SU-DHL-6 (cell line): Measurements from ENCODE around the gene FKBP5.

ENCODE experiments used
- EZH2phosphoT487 ChIP-seq: fragments of 200-600 bp; sonication (generic), shearing (Covaris generic); conservative IDR thresholded peaks from 2 replicates; pipeline ENCODE4 v1.6.1; 2018; ENCODE audit warnings: mild to moderate bottlenecking, antibody characterized with exemption, low read length, moderate library complexity, mixed read lengths
- TF ChIP-seq, protein P1 (sequence below): fragments of 200-600 bp; sonication (generic); IDR thresholded peaks from one replicate; pipeline ENCODE4 v1.5.1; 2017; ENCODE audit warnings: antibody characterized with exemption, mild to moderate bottlenecking, low read length, moderate library complexity; ENCODE audit not compliant: insufficient read depth, poor library complexity, severe bottlenecking

DNA sequence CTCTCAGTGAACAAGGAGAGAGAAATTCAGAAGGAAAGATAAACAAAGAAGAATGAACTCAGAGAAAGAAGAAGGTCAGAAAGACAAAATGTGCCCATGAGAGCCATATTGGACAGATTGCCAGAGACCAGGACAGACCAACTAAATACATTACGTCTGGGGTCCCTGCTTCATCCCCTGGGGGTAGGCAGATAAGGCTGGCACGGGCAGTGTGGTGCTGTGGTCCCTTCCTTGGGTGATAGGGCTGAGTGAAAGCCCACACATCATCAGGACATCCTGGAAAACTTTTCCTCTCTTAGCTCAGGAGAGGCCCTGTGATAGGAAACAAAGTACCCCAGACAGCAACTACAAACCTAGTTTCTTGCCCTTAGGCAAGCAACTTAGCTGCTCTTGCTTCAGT is 34.9 kb upstream of the FKBP5 start:
- TF ChIP-seq, protein P1, sequence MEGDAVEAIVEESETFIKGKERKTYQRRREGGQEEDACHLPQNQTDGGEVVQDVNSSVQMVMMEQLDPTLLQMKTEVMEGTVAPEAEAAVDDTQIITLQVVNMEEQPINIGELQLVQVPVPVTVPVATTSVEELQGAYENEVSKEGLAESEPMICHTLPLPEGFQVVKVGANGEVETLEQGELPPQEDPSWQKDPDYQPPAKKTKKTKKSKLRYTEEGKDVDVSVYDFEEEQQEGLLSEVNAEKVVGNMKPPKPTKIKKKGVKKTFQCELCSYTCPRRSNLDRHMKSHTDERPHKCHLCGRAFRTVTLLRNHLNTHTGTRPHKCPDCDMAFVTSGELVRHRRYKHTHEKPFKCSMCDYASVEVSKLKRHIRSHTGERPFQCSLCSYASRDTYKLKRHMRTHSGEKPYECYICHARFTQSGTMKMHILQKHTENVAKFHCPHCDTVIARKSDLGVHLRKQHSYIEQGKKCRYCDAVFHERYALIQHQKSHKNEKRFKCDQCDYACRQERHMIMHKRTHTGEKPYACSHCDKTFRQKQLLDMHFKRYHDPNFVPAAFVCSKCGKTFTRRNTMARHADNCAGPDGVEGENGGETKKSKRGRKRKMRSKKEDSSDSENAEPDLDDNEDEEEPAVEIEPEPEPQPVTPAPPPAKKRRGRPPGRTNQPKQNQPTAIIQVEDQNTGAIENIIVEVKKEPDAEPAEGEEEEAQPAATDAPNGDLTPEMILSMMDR: no peak
- no peak for TF ChIP-seq EZH2phosphoT487
